T-cell (primary cell): ENCODE results near the gene TOGARAM1. TPM values are rescaled to one million over a fixed set of nuclear protein-coding genes. Genes with fewer than 3 reads are reported as not detected.

Source experiments
- ATAC-seq, 4 experiments: fragments of 200-7000 bp in 3 of 4; fragments of 150-1000 bp in 1 of 4; cut with Tn5 transposase; replicated peaks in 1 of 4; 1 replicate in 3 of 4; 2 replicates in 1 of 4; pipeline ENCODE4 v1.10.0; 2021; ENCODE audit warnings: moderate library complexity in 3 of 4, mild to moderate bottlenecking in 2 of 4, moderate number of reproducible peaks in 1 of 4
- CTCF ChIA-PET, 2 donors: fragments of 300-600 bp; sonication (Branson Sonifier 250); formaldehyde crosslinking; loops; one replicate each; lab custom pipeline; 2022; ENCODE audit warnings: antibody characterized with exemption in 2 of 2; lab: Charles Lee
- POLR2A ChIA-PET, 2 donors: fragments of 300-600 bp; sonication (Branson Sonifier 250); formaldehyde crosslinking; loops; one replicate each; lab custom pipeline; 2022; ENCODE audit warnings: antibody characterized with exemption in 2 of 2; lab: Charles Lee
- DNase-seq, 35 experiments: peaks; one replicate each; pipeline versions ENCODE4 v3.0.0 to v3.0.0-alpha.2; 2013 to 2023
- H3K27ac ChIP-seq: one replicate; pipeline ENCODE4 v1.5.1; 2013; ENCODE audit warnings: low read length
- H3K27me3 ChIP-seq, 2 experiments: replicated peaks in 1 of 2; 1 replicate in 1 of 2; 2 replicates in 1 of 2; pipeline versions ENCODE4 v1.6.1 to v1.7.0; 2013; ENCODE audit warnings: low read length in 1 of 2, mixed read lengths in 1 of 2; ENCODE audit not compliant: control insufficient read depth in 2 of 2, insufficient read depth in 2 of 2; ENCODE audit errors: extremely low read depth in 1 of 2
- H3K36me3 ChIP-seq, 2 donors: 1 replicate in 1 of 2; 2 replicates in 1 of 2; pipeline versions ENCODE4 v1.6.1 to v1.7.0; 2013; ENCODE audit warnings: low read length in 1 of 2; ENCODE audit not compliant: control insufficient read depth in 2 of 2, insufficient read depth in 1 of 2; ENCODE audit errors: extremely low read depth in 1 of 2
- H3K4me1 ChIP-seq, 2 experiments: 1 replicate in 1 of 2; 2 replicates in 1 of 2; pipeline versions ENCODE4 v1.6.1 to v1.7.0; 2013; ENCODE audit warnings: low read length in 2 of 2, mixed read lengths in 1 of 2; ENCODE audit not compliant: insufficient read depth in 2 of 2, control insufficient read depth in 1 of 2; ENCODE audit errors: extremely low read depth in 1 of 2
- H3K4me3 ChIP-seq, 2 donors: 1 replicate in 1 of 2; 2 replicates in 1 of 2; pipeline versions ENCODE4 v1.5.1 to v1.7.0; 2013; ENCODE audit warnings: mild to moderate bottlenecking in 2 of 2, low read length in 1 of 2, moderate library complexity in 1 of 2; ENCODE audit not compliant: control insufficient read depth in 1 of 2; ENCODE audit errors: extremely low read depth in 1 of 2
- H3K9me3 ChIP-seq: 2 replicates; pipeline ENCODE4 v1.7.0; 2013
- H3K27ac Mint-ChIP-seq, 2 donors: one replicate each; pipeline ENCODE4 v1.8.0; 2020 to 2021; ENCODE audit warnings: mild to moderate bottlenecking in 2 of 2, mixed read lengths in 2 of 2
- H3K27me3 Mint-ChIP-seq, 2 donors: one replicate each; pipeline ENCODE4 v1.8.0; 2021 to 2022; ENCODE audit warnings: mixed read lengths in 2 of 2
- H3K36me3 Mint-ChIP-seq: one replicate; pipeline ENCODE4 v1.8.0; 2021; ENCODE audit warnings: mixed read lengths
- H3K4me1 Mint-ChIP-seq, 3 donors: one replicate each; pipeline ENCODE4 v1.8.0; 2020 to 2022; ENCODE audit warnings: mixed read lengths in 3 of 3, mild to moderate bottlenecking in 1 of 3
- H3K4me3 Mint-ChIP-seq, 3 donors: one replicate each; pipeline ENCODE4 v1.8.0; 2020 to 2022; ENCODE audit warnings: mild to moderate bottlenecking in 3 of 3, mixed read lengths in 3 of 3, moderate library complexity in 3 of 3
- H3K9me3 Mint-ChIP-seq, 3 donors: one replicate each; pipeline ENCODE4 v1.8.0; 2020 to 2022; ENCODE audit warnings: mixed read lengths in 3 of 3
- WGBS: methylation state at CpG from one replicate; pipeline ENCODE4 v1.1.5; 2013; ENCODE audit warnings: missing lambda C conversion rate; ENCODE audit not compliant: insufficient coverage; 5-methylcytosine and 5-hydroxymethylcytosine counted together
- total RNA-seq, 35 experiments: library from RNA in 6 of 35; stranded (reverse) in 6 of 35; fragments of 120-200 nt in 1 of 35; gene quantifications; one replicate each; pipeline versions ENCODE4 v1.2.1 to v1.2.4 and lab custom pipeline; 2013 to 2026

TOGARAM1 gene
- total RNA-seq, 5 donors from 2014 or later (not counting 1 experiment from before 2014, with no cell fraction given) = 10.9 to 17.1 (median 11.1) TPM

DNA sequence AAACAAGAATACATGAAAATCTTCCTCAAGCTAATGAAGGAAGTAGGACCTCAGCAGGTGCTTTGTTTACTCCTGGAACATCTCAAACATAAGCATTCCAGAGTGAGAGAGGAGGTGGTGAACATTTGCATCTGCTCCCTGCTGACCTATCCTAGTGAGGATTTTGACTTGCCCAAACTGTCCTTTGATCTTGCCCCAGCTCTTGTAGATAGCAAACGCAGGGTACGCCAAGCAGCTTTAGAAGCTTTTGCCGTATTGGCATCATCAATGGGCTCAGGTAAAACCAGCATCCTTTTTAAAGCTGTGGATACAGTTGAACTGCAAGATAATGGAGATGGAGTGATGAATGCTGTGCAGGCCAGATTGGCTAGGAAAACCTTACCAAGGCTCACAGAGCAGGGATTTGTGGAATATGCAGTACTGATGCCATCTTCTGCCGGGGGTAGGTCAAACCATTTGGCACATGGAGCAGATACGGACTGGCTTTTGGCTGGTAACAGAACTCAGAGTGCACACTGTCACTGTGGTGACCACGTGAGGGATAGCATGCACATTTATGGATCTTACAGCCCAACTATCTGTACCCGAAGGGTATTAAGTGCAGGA is 1.9 kb downstream of the TOGARAM1 start:
- CTCF ChIA-PET = interaction anchor here in 1 of 2 donors (3.4 kb wide), 1 partner anchor 171 kb away, joined by 16 read pairs; the partner anchor contains the start of genes FANCM and FKBP3
- POLR2A ChIA-PET = interaction anchor here (1.1 kb wide), 2 partner anchors 16 to 27 kb away, joined by 3 read pairs; no protein-coding TSS in a partner anchor
- 64% methylated on average over 5 of the region's 7 CpGs for WGBS
- Mint-ChIP-seq H3K9me3 (peaks cover 8 to 27% (median 14%) of the 10 kb centered on the region in 3 donors), H3K4me3 (no peak overlapping the region), H3K27ac (no peak overlapping the region), H3K4me1 (peaks cover 49 to 69% (median 65%) of the 10 kb centered on the region in 3 donors), H3K27me3 (no peaks in the 10 kb centered on the region), H3K36me3 (peaks cover 32% of the 10 kb centered on the region)
- H3K36me3 ChIP-seq = no peaks in the 10 kb centered on the region
- H3K4me1 ChIP-seq = peaks cover 20 to 22% of the 10 kb centered on the region in 2 experiments
- peaks cover 7% of the 10 kb centered on the region for H3K9me3 ChIP-seq
- H3K4me3 ChIP-seq = peak overlapping the region in 1 of 2 donors; percentile 27
- DNase-seq (no peak), ATAC-seq (no peak)
- H3K27me3 ChIP-seq = no peaks in the 10 kb centered on the region
- H3K27ac ChIP-seq = no peak overlapping the region

DNA sequence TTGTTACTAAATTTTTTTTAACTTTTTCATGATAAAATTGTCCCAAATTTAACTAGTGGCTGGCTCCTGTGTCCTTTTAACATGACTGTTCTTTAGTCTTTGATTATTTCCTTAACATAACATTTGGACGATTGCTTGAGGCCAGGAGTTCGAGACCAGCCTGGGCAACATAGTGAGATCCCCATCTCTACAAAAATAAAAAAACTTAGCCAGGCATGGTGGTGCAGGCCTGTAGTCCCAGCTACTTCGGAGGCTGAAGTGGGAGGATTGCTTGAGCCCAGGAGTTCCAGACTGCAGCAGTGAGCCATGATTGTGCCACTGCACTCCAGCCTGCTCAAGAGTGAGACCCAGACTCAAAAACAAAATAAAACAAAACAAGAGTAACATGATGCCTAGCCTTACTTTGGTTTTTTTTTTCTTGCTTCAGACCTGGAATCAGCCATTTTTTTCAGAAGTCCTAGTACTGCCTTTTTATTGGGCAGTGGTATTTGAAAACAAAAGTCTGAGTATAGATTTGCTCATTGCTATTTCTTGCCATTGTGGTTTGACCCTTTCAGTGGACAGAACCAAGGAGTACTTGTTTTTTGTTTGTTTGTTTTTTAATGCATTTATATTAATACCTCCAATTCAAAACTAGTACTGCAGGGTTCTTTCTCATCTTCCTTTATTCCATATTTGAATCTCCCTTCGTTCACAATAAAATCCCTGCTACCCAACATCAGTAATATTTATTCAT is 4.8 kb downstream of the TOGARAM1 start:
- peaks cover 13% of the 10 kb centered on the region for H3K9me3 ChIP-seq
- no peak for ATAC-seq
- POLR2A ChIA-PET = no interaction called here

DNA sequence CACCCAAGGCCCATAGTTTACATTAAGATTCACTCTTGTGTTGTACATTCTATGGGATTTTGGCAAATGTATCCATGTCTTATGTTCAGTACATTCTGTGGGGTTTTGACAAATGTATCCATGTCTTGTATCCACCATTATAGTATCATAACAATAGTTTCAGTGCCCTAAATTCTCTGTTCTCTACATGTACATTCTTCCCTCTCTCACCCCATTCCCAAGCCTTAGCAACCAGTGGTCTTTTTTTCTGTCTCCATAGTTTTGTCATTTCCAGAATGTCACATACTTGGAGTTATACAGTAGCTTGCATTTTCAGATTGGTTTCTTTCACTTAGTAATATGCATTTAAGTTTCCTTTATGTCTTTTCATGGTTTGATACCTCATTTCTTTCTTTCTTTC is 6.7 kb downstream of the TOGARAM1 start:
- Histone ChIP-seq H3K27ac (no peak overlapping the region), H3K36me3 (no peaks in the 10 kb centered on the region), H3K27me3 (no peaks in the 10 kb centered on the region), H3K4me3 (no peak overlapping the region), H3K4me1 (peaks cover 0 to 11% of the 10 kb centered on the region in 2 experiments), H3K9me3 (peaks cover 16% of the 10 kb centered on the region)
- Mint-ChIP-seq H3K36me3 (peaks cover 72% of the 10 kb centered on the region), H3K4me3 (peak overlapping the region in 1 of 3 donors; percentile 23), H3K4me1 (peaks cover 65 to 84% (median 80%) of the 10 kb centered on the region in 3 donors), H3K27me3 (no peaks in the 10 kb centered on the region), H3K9me3 (peaks cover 13 to 69% (median 38%) of the 10 kb centered on the region in 3 donors), H3K27ac (no peak overlapping the region)
- CTCF ChIA-PET = interaction anchor here in 1 of 2 donors (0.7 kb wide), 1 partner anchor 27 kb away, joined by 8 read pairs; no protein-coding TSS in a partner anchor
- POLR2A ChIA-PET = no interaction called here
- no peak for DNase-seq
- ATAC-seq = no peak

More for the DNA sequence above, 4.8 kb downstream of the TOGARAM1 start:
- H3K27ac ChIP-seq = no peak overlapping the region
- H3K4me3 Mint-ChIP-seq = peak overlapping the region; percentile 11 to 46 (median 29)
- H3K4me1 Mint-ChIP-seq = peaks cover 72 to 81% (median 77%) of the 10 kb centered on the region in 3 donors
- no peaks in the 10 kb centered on the region for H3K36me3 ChIP-seq
- H3K27ac Mint-ChIP-seq = no peak overlapping the region
- peaks cover 59% of the 10 kb centered on the region for H3K36me3 Mint-ChIP-seq
- peaks cover 13 to 54% (median 35%) of the 10 kb centered on the region in 3 donors for H3K9me3 Mint-ChIP-seq
- no peaks in the 10 kb centered on the region for H3K27me3 ChIP-seq
- no peaks in the 10 kb centered on the region for H3K27me3 Mint-ChIP-seq
- H3K4me1 ChIP-seq = peaks cover 2 to 24% of the 10 kb centered on the region in 2 experiments
- H3K4me3 ChIP-seq = no peak overlapping the region
- 86% methylated on average over 1 of the region's 4 CpGs for WGBS
- CTCF ChIA-PET = no interaction called here
- no peak for DNase-seq

DNA sequence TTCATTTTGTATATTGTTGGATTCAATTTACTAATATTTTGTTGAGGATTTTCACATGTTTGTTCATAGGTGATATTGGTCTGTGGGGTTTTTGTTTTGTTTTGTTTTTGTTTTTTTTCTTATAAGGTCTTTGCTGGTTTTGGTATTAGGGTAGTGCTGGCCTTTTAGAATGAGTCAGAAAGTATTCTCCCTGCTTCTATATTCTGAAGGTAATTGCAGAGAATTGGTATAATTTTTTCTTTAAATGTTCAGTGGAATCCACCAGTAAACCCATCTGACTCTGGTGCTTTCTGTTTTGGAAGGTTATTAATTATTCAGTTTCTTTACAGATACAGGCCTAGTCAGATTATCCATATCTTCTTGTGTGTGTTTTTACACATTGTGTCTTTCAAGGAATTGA is 8.9 kb downstream of the TOGARAM1 start:
- Mint-ChIP-seq H3K9me3 (peaks cover 8 to 60% (median 32%) of the 10 kb centered on the region in 3 donors), H3K4me3 (no peak overlapping the region), H3K27ac (no peak overlapping the region), H3K4me1 (peaks cover 47 to 82% (median 66%) of the 10 kb centered on the region in 3 donors), H3K27me3 (no peaks in the 10 kb centered on the region), H3K36me3 (peaks cover 76% of the 10 kb centered on the region)
- no peaks in the 10 kb centered on the region for H3K27me3 ChIP-seq
- peaks cover 13% of the 10 kb centered on the region for H3K9me3 ChIP-seq
- H3K36me3 ChIP-seq = no peaks in the 10 kb centered on the region
- POLR2A ChIA-PET = no interaction called here
- H3K27ac ChIP-seq = no peak overlapping the region
- ATAC-seq = no peak
- peaks cover 0 to 6% of the 10 kb centered on the region in 2 experiments for H3K4me1 ChIP-seq
- H3K4me3 ChIP-seq = no peak overlapping the region
- no peak for DNase-seq
- CTCF ChIA-PET = no interaction called here

DNA sequence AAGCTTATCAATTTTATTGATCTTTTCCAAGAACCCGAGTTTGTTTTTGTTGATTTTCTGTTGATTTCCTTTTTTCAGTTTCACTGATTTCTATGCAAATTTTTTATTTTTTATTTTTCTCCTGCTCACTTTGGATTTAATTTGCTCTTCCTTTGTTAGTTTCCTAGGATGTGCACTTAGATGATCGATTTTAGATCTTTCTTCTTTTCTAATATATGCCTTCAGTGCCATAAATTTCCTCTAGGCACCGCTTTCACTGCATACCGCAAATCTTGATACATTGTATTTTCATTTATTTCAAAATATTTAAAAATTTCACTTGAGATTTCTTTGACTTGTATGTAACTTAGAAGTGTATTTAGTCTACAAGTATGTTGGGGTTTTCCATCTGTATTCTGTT is 9.5 kb downstream of the TOGARAM1 start:
- no peak overlapping the region for H3K4me3 ChIP-seq
- peaks cover 80% of the 10 kb centered on the region for H3K36me3 Mint-ChIP-seq

DNA sequence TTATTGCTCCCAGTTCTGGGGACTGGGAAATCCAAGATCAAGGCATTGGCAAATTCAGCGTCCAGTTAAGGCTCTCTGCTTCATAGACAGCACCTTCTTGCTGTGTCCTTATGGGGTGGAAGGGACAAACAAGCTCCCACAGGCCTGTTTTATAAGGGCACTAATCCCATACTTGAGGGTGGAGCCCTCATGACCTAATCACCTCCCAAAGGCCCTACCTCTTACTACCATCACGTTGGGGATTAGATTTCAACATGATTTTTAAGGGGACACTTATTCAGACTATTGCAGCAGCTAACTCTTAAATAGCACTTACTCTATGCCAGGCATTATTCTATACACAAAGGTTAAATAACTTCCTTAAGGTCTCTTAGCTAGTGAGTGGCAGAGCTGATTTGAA is 17.3 kb downstream of the TOGARAM1 start:
- ATAC-seq (no peak), DNase-seq (no peak)
- Histone ChIP-seq H3K27me3 (no peaks in the 10 kb centered on the region), H3K9me3 (no peaks in the 10 kb centered on the region), H3K4me3 (no peak overlapping the region), H3K27ac (no peak overlapping the region), H3K4me1 (peaks cover 0 to 2% of the 10 kb centered on the region in 2 experiments), H3K36me3 (no peaks in the 10 kb centered on the region)
- Mint-ChIP-seq H3K27ac (no peak overlapping the region), H3K4me3 (no peak overlapping the region), H3K9me3 (peaks cover 0 to under 1% (median 0%) of the 10 kb centered on the region in 3 donors), H3K4me1 (peaks cover 17 to 44% (median 27%) of the 10 kb centered on the region in 3 donors), H3K27me3 (no peaks in the 10 kb centered on the region), H3K36me3 (peaks cover 24% of the 10 kb centered on the region)
- POLR2A ChIA-PET = interaction anchor here (0.7 to 1.0 kb wide), 3 partner anchors 16 to 49 kb away, joined by 3 to 5 read pairs (median 3); no protein-coding TSS in a partner anchor
- CTCF ChIA-PET = interaction anchor here in 1 of 2 donors (0.7 kb wide), 1 partner anchor 594 kb away, joined by 3 read pairs; no protein-coding TSS in a partner anchor
- WGBS = no CpG with 5 or more reads among the region's 2 CpGs

More for the DNA sequence above, 9.5 kb downstream of the TOGARAM1 start:
- ATAC-seq (no peak), DNase-seq (no peak)
- H3K27me3 Mint-ChIP-seq = no peaks in the 10 kb centered on the region
- POLR2A ChIA-PET = no interaction called here
- peaks cover 8 to 60% (median 32%) of the 10 kb centered on the region in 3 donors for H3K9me3 Mint-ChIP-seq
- H3K27ac Mint-ChIP-seq = no peak overlapping the region
- no peaks in the 10 kb centered on the region for H3K27me3 ChIP-seq
- no CpG with 5 or more reads among the region's 4 CpGs for WGBS
- peaks cover 49 to 87% (median 66%) of the 10 kb centered on the region in 3 donors for H3K4me1 Mint-ChIP-seq
- CTCF ChIA-PET = no interaction called here
- H3K27ac ChIP-seq = no peak overlapping the region
- H3K4me3 Mint-ChIP-seq = peak overlapping the region in 1 of 3 donors; percentile 19
- peaks cover 0 to 6% of the 10 kb centered on the region in 2 experiments for H3K4me1 ChIP-seq
- no peaks in the 10 kb centered on the region for H3K36me3 ChIP-seq
- H3K9me3 ChIP-seq = peaks cover 13% of the 10 kb centered on the region
